DMS153 (cell line): ENCODE data around the gene CPSF6.
"Not testable (repeated sequence)": the region's sequence is repeated elsewhere in the genome, so short reads cannot be mapped to it uniquely, and the experiment has no call there.

Experiments used
- DNase-seq: peaks from one replicate; lab custom pipeline; 2025; lab: John Stamatoyannopoulos, UW

Gene CPSF6

GRCh38 chr12:69258655-69259054, 19.3 kb downstream of the CPSF6 start:
- no peak for DNase-seq

- DNase-seq = no peak
Observed at GRCh38 chr12:69262264-69262974, 23.1 kb downstream of the CPSF6 start.

- no peak for DNase-seq
Observed at GRCh38 chr12:69265205-69265604, 25.8 kb downstream of the CPSF6 start.

GRCh38 chr12:69265633-69266032, 26.3 kb downstream of the CPSF6 start:
- not testable (repeated sequence) for DNase-seq

GRCh38 chr12:69266036-69266635, 26.8 kb downstream of the CPSF6 start:
- DNase-seq = no peak

GRCh38 chr12:69269736-69270135, 30.4 kb downstream of the CPSF6 start:
- DNase-seq = no peak

- DNase-seq = no peak
Observed at GRCh38 chr12:69272511-69272910, 33.1 kb downstream of the CPSF6 start.

GRCh38 chr12:69274861-69275260, 35.5 kb downstream of the CPSF6 start:
- no peak for DNase-seq

GRCh38 chr12:69275471-69275891, 36.1 kb downstream of the CPSF6 start:
- DNase-seq = no peak

GRCh38 chr12:69278814-69279782, 39.7 kb downstream of the CPSF6 start:
- DNase-seq = no peak

- peak; percentile 74 for DNase-seq
Observed at GRCh38 chr12:69284131-69284530, 44.8 kb downstream of the CPSF6 start.

GRCh38 chr12:69287556-69287955, 48.2 kb downstream of the CPSF6 start:
- DNase-seq = no peak

- peak; percentile 56 for DNase-seq
Observed at GRCh38 chr12:69290545-69291277, 51.3 kb downstream of the CPSF6 start.

GRCh38 chr12:69291278-69291593, 51.9 kb downstream of the CPSF6 start:
- DNase-seq = no peak

- DNase-seq = no peak
Observed at GRCh38 chr12:69298133-69298532, 58.8 kb downstream of the CPSF6 start.

- DNase-seq = no peak
Observed at GRCh38 chr12:69298947-69299346, 59.6 kb downstream of the CPSF6 start.

- no peak for DNase-seq
Observed at GRCh38 chr12:69304284-69304683, 64.9 kb downstream of the CPSF6 start.

GRCh38 chr12:69309461-69309860, 70.1 kb downstream of the CPSF6 start:
- DNase-seq = no peak

GRCh38 chr12:69313209-69313608, 73.8 kb downstream of the CPSF6 start:
- DNase-seq = no peak

- not testable (repeated sequence) for DNase-seq
Observed at GRCh38 chr12:69316784-69317183, 77.4 kb downstream of the CPSF6 start.

GRCh38 chr12:69317233-69317632, 77.9 kb downstream of the CPSF6 start:
- DNase-seq = not testable (repeated sequence)

- no peak for DNase-seq
Observed at GRCh38 chr12:69318225-69318624, 78.9 kb downstream of the CPSF6 start.
